AG09309 (cell line): ENCODE data around the gene GTPBP4.

Experiments
- DNase-seq: peaks from one replicate; pipeline ENCODE4 v3.0.0-alpha.2; 2010; ENCODE audit warnings: low read depth
- H3K4me3 ChIP-seq: 2 replicates; pipeline ENCODE4 v1.5.1; 2011; ENCODE audit warnings: mild to moderate bottlenecking, low read depth, low read length, moderate library complexity; ENCODE audit not compliant: control insufficient read depth
- CTCF ChIP-seq: IDR thresholded peaks from 2 replicates; pipeline ENCODE4 v1.5.1; 2011; ENCODE audit warnings: mild to moderate bottlenecking, low read depth, low read length, inconsistent platforms; ENCODE audit not compliant: insufficient read depth, control insufficient read depth; ENCODE audit errors: missing control alignments

The GTPBP4 gene

DNA sequence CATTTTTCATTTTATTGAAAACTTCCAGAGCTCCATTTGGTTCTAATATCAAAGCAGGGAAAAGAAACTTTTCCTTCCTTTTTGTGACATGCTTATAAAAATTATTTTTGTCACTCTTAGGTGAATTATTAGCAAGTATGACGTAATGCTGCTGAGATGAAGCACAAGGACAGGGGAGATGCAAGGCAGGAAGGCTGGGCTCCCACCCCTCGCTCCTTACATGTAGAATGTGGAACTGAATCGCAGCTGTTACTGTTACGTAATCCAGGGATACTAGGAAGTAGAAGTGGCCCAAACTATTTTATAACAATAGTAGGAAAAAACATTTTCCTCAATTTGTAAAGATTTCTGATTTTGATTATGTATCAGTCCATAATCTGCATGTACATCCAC, 17.1 kb upstream of the GTPBP4 start:
- TF ChIP-seq CTCF = no peak
- H3K4me3 ChIP-seq = no peak overlapping the region
- DNase-seq = no peak

DNA sequence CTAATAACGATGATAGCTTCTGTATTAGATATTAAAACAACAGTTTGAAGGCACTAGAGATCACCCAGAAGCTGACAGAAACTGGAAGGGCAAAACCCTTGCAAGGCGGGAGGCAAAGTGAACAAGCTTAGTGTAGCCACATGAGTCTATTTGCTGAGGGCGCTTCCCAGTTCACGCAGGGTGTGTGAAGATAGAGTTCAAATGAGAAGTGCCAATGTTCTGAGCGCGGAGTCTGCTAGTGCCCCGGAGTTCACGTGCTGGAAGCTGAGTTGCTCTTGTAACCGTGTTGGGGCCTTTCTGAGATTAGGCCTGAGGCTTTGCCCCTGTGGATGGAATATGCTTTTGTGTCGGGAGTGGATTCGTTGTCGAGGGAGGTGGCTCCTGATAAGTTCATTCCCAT, 16.6 kb upstream of the GTPBP4 start:
- H3K4me3 ChIP-seq = no peak overlapping the region
- no peak for TF ChIP-seq CTCF

GRCh38 chr10:972763-973162, 15.5 kb upstream of the GTPBP4 start:
- TF ChIP-seq CTCF = no peak
- no peak for DNase-seq
- no peak overlapping the region for H3K4me3 ChIP-seq

More for the DNA sequence above, 16.6 kb upstream of the GTPBP4 start:
- no peak for DNase-seq

- no peak for TF ChIP-seq CTCF
- DNase-seq = no peak
- H3K4me3 ChIP-seq = no peak overlapping the region
These were observed 14.0 kb upstream of the GTPBP4 start for GRCh38 chr10:974038-974784.

DNA sequence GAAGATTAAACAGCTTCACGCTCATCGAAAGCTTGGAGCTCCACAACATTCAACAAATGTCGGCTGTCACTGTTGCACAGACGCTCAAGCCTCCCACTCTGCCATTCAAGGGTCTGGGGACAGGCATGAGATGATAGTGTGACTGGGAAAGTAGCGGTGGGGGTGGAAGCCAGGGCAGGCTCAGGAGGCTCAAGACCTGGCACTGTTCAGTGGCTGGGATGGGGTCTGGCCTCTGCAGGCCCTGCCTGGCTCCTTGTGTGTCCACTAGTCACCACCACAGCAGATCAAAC, 13.5 kb upstream of the GTPBP4 start:
- no peak overlapping the region for H3K4me3 ChIP-seq
- DNase-seq = no peak
- no peak for TF ChIP-seq CTCF

GRCh38 chr10:976316-976715, 11.9 kb upstream of the GTPBP4 start:
- H3K4me3 ChIP-seq = no peak overlapping the region
- TF ChIP-seq CTCF = no peak
- DNase-seq = no peak
